IMR-90 (cell line): ENCODE data around the gene MRPS35. TPM values are rescaled to one million over a fixed set of nuclear protein-coding genes. Genes with fewer than 3 reads are reported as not detected.

ENCODE experiments used
- ATAC-seq: fragments of 200-7000 bp; cut with Tn5 transposase; 2 replicates; pipeline ENCODE4 v1.9.1; 2020; ENCODE audit warnings: low read depth, mild to moderate bottlenecking, moderate library complexity
- BruUV-seq: library from RNA; stranded (reverse); fragments of 400-500 nt; replicated peaks from 2 replicates; lab custom pipeline; 2021; lab: Mats Ljungman, UMichigan
- CTCF ChIA-PET: fragments of 300-600 bp; formaldehyde crosslinking; extraction: SDS; loops from one replicate; lab custom pipeline; 2021; ENCODE audit warnings: antibody characterized with exemption; lab: Yijun Ruan, JAX
- POLR2A ChIA-PET: fragments of 300-600 bp; sonication (Branson Sonifier 250); formaldehyde crosslinking; loops from one replicate; lab custom pipeline; 2022; ENCODE audit warnings: antibody characterized with exemption; ENCODE audit not compliant: unreplicated experiment; lab: Charles Lee
- DNase-seq: peaks from one replicate; pipeline ENCODE4 v3.0.0; 2013
- H2AFZ ChIP-seq: replicated peaks from 2 replicates; pipeline ENCODE3; 2013; ENCODE audit warnings: low read length, mild to moderate bottlenecking; ENCODE audit not compliant: poor library complexity
- H2AK5ac ChIP-seq: 2 replicates; pipeline ENCODE4 v1.6.1; 2013; ENCODE audit warnings: low read depth, low read length, inconsistent platforms
- H2AK9ac ChIP-seq: replicated peaks from 2 replicates; pipeline ENCODE3; 2013; ENCODE audit warnings: mild to moderate bottlenecking, low read depth, low read length, moderate library complexity; ENCODE audit not compliant: poor library complexity
- H2BK120ac ChIP-seq: 2 replicates; pipeline ENCODE4 v1.6.1; 2013; ENCODE audit warnings: low read depth, low read length, inconsistent platforms
- H2BK15ac ChIP-seq: 3 replicates; pipeline ENCODE4 v1.6.1; 2013; ENCODE audit warnings: low read depth, low read length, inconsistent platforms
- H2BK20ac ChIP-seq: 2 replicates; pipeline ENCODE4 v1.6.1; 2013; ENCODE audit warnings: low read depth, mild to moderate bottlenecking, inconsistent platforms, low read length, moderate library complexity
- H2BK5ac ChIP-seq: 2 replicates; pipeline ENCODE4 v1.6.1; 2013; ENCODE audit warnings: mild to moderate bottlenecking, low read depth, low read length, inconsistent platforms; ENCODE audit not compliant: poor library complexity, severe bottlenecking
- H3K14ac ChIP-seq: replicated peaks from 2 replicates; pipeline ENCODE4 v1.6.1; 2013; ENCODE audit warnings: low read depth, low read length, inconsistent platforms
- H3K18ac ChIP-seq: 2 replicates; pipeline ENCODE4 v1.6.1; 2013; ENCODE audit warnings: low read depth, low read length, control low read depth
- H3K23ac ChIP-seq: 2 replicates; pipeline ENCODE4 v1.6.1; 2013; ENCODE audit warnings: low read depth, low read length, inconsistent platforms
- H3K27ac ChIP-seq: 2 replicates; pipeline ENCODE4 v1.5.1; 2013; ENCODE audit warnings: mild to moderate bottlenecking, control low read depth, low read length; ENCODE audit not compliant: insufficient read depth
- H3K27me3 ChIP-seq: 2 replicates; pipeline ENCODE4 v1.6.1; 2013; ENCODE audit warnings: low read length; ENCODE audit not compliant: control insufficient read depth, insufficient read depth
- H3K36me3 ChIP-seq: 2 replicates; pipeline ENCODE4 v1.6.1; 2013; ENCODE audit warnings: low read length, mixed read lengths; ENCODE audit not compliant: control insufficient read depth, insufficient read depth
- H3K4ac ChIP-seq: 2 replicates; pipeline ENCODE4 v1.6.1; 2013; ENCODE audit warnings: low read depth, low read length, inconsistent platforms
- H3K4me1 ChIP-seq: 2 replicates; pipeline ENCODE4 v1.6.1; 2013; ENCODE audit warnings: low read length, mixed read lengths; ENCODE audit not compliant: control insufficient read depth, insufficient read depth
- H3K4me2 ChIP-seq: 2 replicates; pipeline ENCODE4 v1.6.1; 2013; ENCODE audit warnings: low read depth, mild to moderate bottlenecking, control low read depth, low read length, moderate library complexity
- H3K4me3 ChIP-seq: 2 replicates; pipeline ENCODE4 v1.5.1; 2013; ENCODE audit warnings: low read depth, mild to moderate bottlenecking, control low read depth, low read length, moderate library complexity; ENCODE audit not compliant: insufficient read depth
- H3K56ac ChIP-seq: 2 replicates; pipeline ENCODE4 v1.6.1; 2013; ENCODE audit warnings: low read length, inconsistent platforms; ENCODE audit not compliant: insufficient read depth; ENCODE audit errors: extremely low read depth
- H3K79me1 ChIP-seq, 2 experiments: 2 replicates each; pipeline ENCODE4 v1.6.1; 2013; ENCODE audit warnings: low read length in 2 of 2, inconsistent platforms in 1 of 2, low read depth in 1 of 2
- H3K9ac ChIP-seq: 2 replicates; pipeline ENCODE4 v1.6.1; 2013; ENCODE audit warnings: low read depth, low read length, control low read depth
- H3K9me1 ChIP-seq: 2 replicates; pipeline ENCODE4 v1.6.1; 2013; ENCODE audit warnings: low read length, inconsistent platforms; ENCODE audit not compliant: insufficient read depth
- H3K9me3 ChIP-seq: 2 replicates; pipeline ENCODE4 v1.6.1; 2013; ENCODE audit warnings: low read length; ENCODE audit not compliant: control insufficient read depth, insufficient read depth
- H4K20me1 ChIP-seq: 2 replicates; pipeline ENCODE4 v1.6.1; 2013; ENCODE audit warnings: low read length, inconsistent platforms; ENCODE audit not compliant: insufficient read depth
- H4K5ac ChIP-seq: 2 replicates; pipeline ENCODE4 v1.6.1; 2013; ENCODE audit warnings: mild to moderate bottlenecking, low read depth, low read length, control low read depth
- H4K8ac ChIP-seq, 2 experiments: 2 replicates each; pipeline ENCODE4 v1.6.1; 2013; ENCODE audit warnings: low read depth in 2 of 2, low read length in 2 of 2, control low read depth in 1 of 2, inconsistent platforms in 1 of 2
- H4K91ac ChIP-seq: 2 replicates; pipeline ENCODE4 v1.6.1; 2013; ENCODE audit warnings: low read depth, low read length, inconsistent platforms; ENCODE audit not compliant: insufficient read depth
- BHLHE40 ChIP-seq: fragments of 150-350 bp; IDR thresholded peaks from 2 replicates; pipeline ENCODE4 v1.6.1; 2016; ENCODE audit warnings: mild to moderate bottlenecking, low read depth, low read length
- CEBPB ChIP-seq: IDR thresholded peaks from 2 replicates; pipeline ENCODE4 v1.6.1; 2012; ENCODE audit warnings: low read depth, low read length, improper control_type of control experiment
- NFE2L2 ChIP-seq: fragments of 150-350 bp; IDR thresholded peaks from 2 replicates; pipeline ENCODE4 v1.6.1; 2016; ENCODE audit warnings: low read depth, mild to moderate bottlenecking, low read length
- WGBS, 2 experiments: methylation state at CpG; one replicate each; pipeline versions ENCODE4 v1.1.5 to v1.1.7; 2013; ENCODE audit warnings: missing lambda C conversion rate in 2 of 2; ENCODE audit not compliant: insufficient read length in 1 of 2; ENCODE audit errors: extremely low coverage in 2 of 2; 5-methylcytosine and 5-hydroxymethylcytosine counted together
- dilution Hi-C: fragments of 300-500 bp; cut with HindIII; formaldehyde crosslinking; loops from one replicate; pipeline ENCODE4 v1.14.3; 2018; ENCODE audit warnings: low sequenced_read_pairs; ENCODE audit not compliant: unreplicated experiment
- in situ Hi-C: fragments of 300-500 bp; cut with MboI; formaldehyde crosslinking; loops from 3 replicates; pipeline ENCODE4 v1.14.3; 2019; ENCODE audit warnings: low sequenced_read_pairs, inconsistent platforms, mixed read lengths
- intact Hi-C: fragments of 100-400 bp; cut with micrococcal nuclease; formaldehyde crosslinking; loops from 2 replicates; pipeline ENCODE4 v1.10.0; 2022
- polyA plus RNA-seq, 3 experiments: library from polyadenylated mRNA; depleted of rRNA; stranded (reverse); fragments of >200 nt; gene quantifications; 2 replicates each; pipeline ENCODE4 v1.2.3, GENCODE V29; 2012; ENCODE audit warnings: low replicate concordance in 1 of 3
- total RNA-seq: library from RNA; depleted of rRNA; stranded (reverse); fragments of >200 nt; gene quantifications from 2 replicates; pipeline ENCODE4 v1.2.3, GENCODE V29; 2012

Gene MRPS35
- total and polyA plus RNA-seq, 2 of the 4 experiments (the other 2 are of a cell fraction): 27.4 to 40.1 TPM

- BruUV-seq: no TSS peak
- CTCF ChIA-PET: interaction anchor here (1.0 kb wide), 1 partner anchor 12 kb away, joined by 4 read pairs; no protein-coding TSS in a partner anchor
- no peak overlapping the region for H3K56ac ChIP-seq
- H3K4ac ChIP-seq: no peak overlapping the region
- no peak overlapping the region for H2BK5ac ChIP-seq
- peaks cover 26% of the 10 kb centered on the region for H3K36me3 ChIP-seq
- H4K20me1 ChIP-seq: peaks cover 43% of the 10 kb centered on the region
- no peaks in the 10 kb centered on the region for H3K27me3 ChIP-seq
- no peak overlapping the region for H3K9ac ChIP-seq
- H3K4me2 ChIP-seq: no peak overlapping the region
- no peak overlapping the region for H3K23ac ChIP-seq
- no peak overlapping the region for H2AK5ac ChIP-seq
- no peaks in the 10 kb centered on the region for H3K9me3 ChIP-seq
- no peak overlapping the region for H2AK9ac ChIP-seq
- peaks cover 25% of the 10 kb centered on the region for H3K9me1 ChIP-seq
- no peak overlapping the region for H2BK20ac ChIP-seq
- H4K5ac ChIP-seq: no peak overlapping the region
- no peak overlapping the region for H2BK120ac ChIP-seq
- peak overlapping the region; percentile 32; the same call in 1 of the 2 replicates for H3K18ac ChIP-seq
- peaks cover 37 to 77% of the 10 kb centered on the region in 2 experiments for H3K79me1 ChIP-seq
- no peak for ATAC-seq
- no peak overlapping the region for H3K27ac ChIP-seq
- H3K14ac ChIP-seq: no peak overlapping the region
- TF ChIP-seq BHLHE40 (no peak), CEBPB (peak; percentile 22; the same call in 1 of the 2 replicates), NFE2L2 (no peak)
- 100% methylated on average over 1 of the region's 2 CpGs; no CpG with 5 or more reads in 1 of the 2 experiments for WGBS, 2 experiments
- H3K4me1 ChIP-seq: peaks cover 12% of the 10 kb centered on the region
- H4K91ac ChIP-seq: no peak overlapping the region
- no peak overlapping the region for H2BK15ac ChIP-seq
- intact Hi-C loops (no loop called here), in situ Hi-C loops (no loop called here), dilution Hi-C loops (no loop called here)
- H2AFZ ChIP-seq: no peak overlapping the region
- DNase-seq: peak; percentile 33
- H4K8ac ChIP-seq: no peak overlapping the region
- POLR2A ChIA-PET: no interaction called here
- H3K4me3 ChIP-seq: no peak overlapping the region
These were observed 79.5 kb downstream of the MRPS35 start for GRCh38 chr12:27790179-27790578.
